Thymus (tissue), 11 donors: ENCODE data around the gene SETBP1. TPM values are rescaled to one million over a fixed set of nuclear protein-coding genes. Genes with fewer than 3 reads are reported as not detected.

Experiments
- DNase-seq, 9 donors: peaks; one replicate each; pipeline ENCODE4 v3.0.0-alpha.2; 2013; ENCODE audit warnings: low spot score in 9 of 9, low read depth in 6 of 9, missing footprints in 1 of 9
- H3K27ac ChIP-seq, 2 donors: one replicate each; pipeline ENCODE4 v1.5.1; 2013; ENCODE audit warnings: control low read depth in 1 of 2, low read depth in 1 of 2, low read length in 1 of 2, mild to moderate bottlenecking in 1 of 2, moderate library complexity in 1 of 2
- H3K27me3 ChIP-seq, 2 donors: one replicate each; pipeline ENCODE4 v1.5.1; 2013; ENCODE audit warnings: low read length in 1 of 2; ENCODE audit not compliant: control insufficient read depth in 2 of 2, insufficient read depth in 1 of 2
- H3K36me3 ChIP-seq, 2 donors: one replicate each; pipeline ENCODE4 v1.5.1; 2013; ENCODE audit warnings: low read length in 1 of 2, mild to moderate bottlenecking in 1 of 2, moderate library complexity in 1 of 2; ENCODE audit not compliant: control insufficient read depth in 2 of 2, insufficient read depth in 2 of 2
- H3K4me1 ChIP-seq, 2 donors: one replicate each; pipeline ENCODE4 v1.5.1; 2013; ENCODE audit warnings: low read length in 2 of 2; ENCODE audit not compliant: control insufficient read depth in 2 of 2, insufficient read depth in 2 of 2
- H3K4me3 ChIP-seq, 2 donors: one replicate each; pipeline ENCODE4 v1.5.1; 2013; ENCODE audit warnings: low read length in 2 of 2, control low read depth in 1 of 2, mild to moderate bottlenecking in 1 of 2
- H3K9me3 ChIP-seq, 2 donors: one replicate each; pipeline ENCODE4 v1.5.1; 2013; ENCODE audit warnings: low read length in 1 of 2, mild to moderate bottlenecking in 1 of 2; ENCODE audit not compliant: control insufficient read depth in 2 of 2, insufficient read depth in 1 of 2
- whole genome bisulfite sequencing: extraction: QIAGEN DNeasy Blood & Tissue Kit; methylation state at CpG from one replicate; pipeline ENCODE4 v1.1.7; 2013; 5-methylcytosine and 5-hydroxymethylcytosine counted together
- polyA plus RNA-seq: library from polyadenylated mRNA; stranded (reverse); fragments of 200-250 nt; gene quantifications from one replicate; pipeline ENCODE4 v1.2.3, GENCODE V29; 2013
- total RNA-seq: library from RNA; stranded (reverse); fragments of 120-200 nt; gene quantifications from one replicate; pipeline ENCODE4 v1.2.4, GENCODE V29; 2013
- donor health status: healthy.

The SETBP1 gene
- total and polyA plus RNA-seq, 2 donors: 3.3 to 8.5 TPM

- no peaks in the 10 kb centered on the region for H3K4me1 ChIP-seq
- DNase-seq: no peak
- H3K9me3 ChIP-seq: no peaks in the 10 kb centered on the region
- no peaks in the 10 kb centered on the region for H3K36me3 ChIP-seq
- no peak overlapping the region for H3K4me3 ChIP-seq
- WGBS: 98% methylated on average over 1 of the region's 1 CpG
- H3K27ac ChIP-seq: no peak overlapping the region
- no peaks in the 10 kb centered on the region for H3K27me3 ChIP-seq
Observed at GRCh38 chr18:44955825-44956224, 275.1 kb downstream of the SETBP1 start.

DNA sequence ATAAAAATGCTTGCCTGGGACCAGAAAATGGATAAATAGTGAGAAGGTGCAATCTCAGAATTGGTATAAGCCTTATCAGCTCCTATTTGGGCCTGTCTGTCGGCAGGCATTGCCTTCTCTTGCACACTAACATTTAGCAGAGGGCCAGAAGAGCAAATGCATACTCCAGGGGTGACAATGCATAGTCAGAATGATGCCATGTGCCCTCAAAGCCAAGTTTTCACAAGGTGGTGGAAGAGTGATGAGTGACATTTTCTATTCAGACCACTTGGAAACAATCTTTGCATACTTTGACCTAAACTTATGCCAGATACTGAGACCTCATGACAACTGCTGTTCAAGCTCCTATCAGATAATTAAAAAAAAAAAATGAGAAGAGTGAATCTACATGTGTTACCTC, 276.3 kb downstream of the SETBP1 start:
- no peaks in the 10 kb centered on the region for H3K4me1 ChIP-seq
- no peaks in the 10 kb centered on the region for H3K27me3 ChIP-seq
- no peak overlapping the region for H3K4me3 ChIP-seq
- H3K9me3 ChIP-seq: no peaks in the 10 kb centered on the region
- H3K36me3 ChIP-seq: no peaks in the 10 kb centered on the region
- 97% methylated on average over 1 of the region's 1 CpG for WGBS
- DNase-seq: no peak
- H3K27ac ChIP-seq: no peak overlapping the region

- DNase-seq: no peak
- WGBS: 90% methylated on average over 2 of the region's 2 CpGs
- H3K4me1 ChIP-seq: no peaks in the 10 kb centered on the region
- H3K36me3 ChIP-seq: no peaks in the 10 kb centered on the region
- no peaks in the 10 kb centered on the region for H3K9me3 ChIP-seq
- no peaks in the 10 kb centered on the region for H3K27me3 ChIP-seq
- no peak overlapping the region for H3K27ac ChIP-seq
- no peak overlapping the region for H3K4me3 ChIP-seq
Observed at GRCh38 chr18:44957461-44957860, 276.8 kb downstream of the SETBP1 start.

DNA sequence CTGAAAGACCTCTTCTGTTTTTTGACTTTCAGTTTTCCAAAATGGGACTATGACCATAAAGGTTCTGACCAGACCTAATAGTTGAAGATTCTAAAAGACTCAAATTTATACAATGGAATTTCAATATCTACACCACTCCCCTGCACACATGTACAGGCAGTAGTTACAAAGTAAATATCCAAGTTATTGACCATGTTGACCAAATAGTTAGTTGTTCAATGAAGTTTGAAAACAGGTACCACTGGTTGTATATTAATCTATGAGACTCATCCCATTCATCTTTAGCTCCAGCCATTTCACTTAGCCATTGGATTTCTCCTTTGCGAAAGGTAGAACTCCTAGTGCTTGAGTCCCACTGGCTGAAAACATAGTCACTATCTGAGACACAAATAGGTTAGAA, 277.4 kb downstream of the SETBP1 start:
- H3K4me1 ChIP-seq: no peaks in the 10 kb centered on the region
- no peak overlapping the region for H3K27ac ChIP-seq
- no peak for DNase-seq
- H3K9me3 ChIP-seq: no peaks in the 10 kb centered on the region
- H3K27me3 ChIP-seq: no peaks in the 10 kb centered on the region
- H3K4me3 ChIP-seq: no peak overlapping the region
- 96% methylated on average over 1 of the region's 1 CpG for WGBS
- H3K36me3 ChIP-seq: no peaks in the 10 kb centered on the region

- Histone ChIP-seq H3K4me1 (no peaks in the 10 kb centered on the region), H3K27ac (no peak overlapping the region), H3K27me3 (no peaks in the 10 kb centered on the region), H3K4me3 (no peak overlapping the region), H3K36me3 (no peaks in the 10 kb centered on the region), H3K9me3 (no peaks in the 10 kb centered on the region)
- DNase-seq: no peak
Observed at GRCh38 chr18:44958455-44958854, 277.8 kb downstream of the SETBP1 start.

- Histone ChIP-seq H3K27me3 (no peaks in the 10 kb centered on the region), H3K4me1 (no peaks in the 10 kb centered on the region), H3K9me3 (no peaks in the 10 kb centered on the region), H3K36me3 (no peaks in the 10 kb centered on the region), H3K4me3 (no peak overlapping the region), H3K27ac (no peak overlapping the region)
- DNase-seq: no peak
- 97% methylated on average over 2 of the region's 2 CpGs for WGBS
Observed at GRCh38 chr18:44959013-44959412, 278.3 kb downstream of the SETBP1 start.

DNA sequence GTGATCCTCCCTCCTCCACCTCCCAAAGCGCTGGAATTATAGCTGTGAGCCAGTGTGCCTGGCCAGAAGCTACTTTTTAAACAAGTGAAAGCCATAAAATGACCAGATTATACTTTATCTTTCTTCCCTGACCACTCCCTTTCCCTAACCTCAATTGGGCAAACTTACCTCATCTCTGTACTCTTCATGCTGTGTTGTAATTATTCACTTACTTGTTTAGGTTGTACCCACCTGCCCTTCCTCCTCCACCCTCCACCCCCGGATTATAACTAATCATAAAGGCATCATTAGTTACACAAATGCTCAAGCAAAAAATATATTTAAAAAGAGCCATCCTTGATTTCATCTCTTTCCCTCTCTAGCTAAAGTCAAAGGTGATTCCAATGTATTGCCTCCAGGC, 279.9 kb downstream of the SETBP1 start:
- DNase-seq: no peak
- Histone ChIP-seq H3K27ac (no peak overlapping the region), H3K4me3 (no peak overlapping the region), H3K27me3 (no peaks in the 10 kb centered on the region), H3K4me1 (no peaks in the 10 kb centered on the region), H3K36me3 (no peaks in the 10 kb centered on the region), H3K9me3 (no peaks in the 10 kb centered on the region)
- 96% methylated on average over 2 of the region's 2 CpGs for WGBS

- DNase-seq: no peak
- H3K4me3 ChIP-seq: no peak overlapping the region
- no peaks in the 10 kb centered on the region for H3K9me3 ChIP-seq
- no peaks in the 10 kb centered on the region for H3K36me3 ChIP-seq
- 87% methylated on average over 3 of the region's 3 CpGs for WGBS
- H3K27ac ChIP-seq: no peak overlapping the region
- H3K27me3 ChIP-seq: no peaks in the 10 kb centered on the region
- no peaks in the 10 kb centered on the region for H3K4me1 ChIP-seq
Observed at GRCh38 chr18:44961288-44961995, 280.8 kb downstream of the SETBP1 start.

DNA sequence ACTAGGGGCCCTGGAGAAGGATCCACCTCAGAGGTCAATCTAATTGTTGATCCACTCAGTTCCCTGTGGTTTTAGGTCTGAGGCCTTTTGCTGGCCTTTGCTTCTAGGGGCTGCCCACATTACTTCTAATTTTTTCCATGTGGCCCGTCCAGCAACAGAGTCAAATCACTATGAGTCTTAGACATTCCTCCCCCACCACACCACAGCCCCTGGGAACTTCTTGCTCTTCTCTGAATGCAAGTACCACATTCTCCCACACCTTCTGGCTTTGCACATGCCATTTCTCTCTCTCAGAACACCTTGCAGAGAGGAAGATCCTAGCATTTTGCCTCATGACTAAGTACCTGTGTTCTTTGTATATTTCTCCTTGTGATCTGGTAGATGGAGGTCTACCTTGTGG, 286.9 kb downstream of the SETBP1 start:
- no peak for DNase-seq
- Histone ChIP-seq H3K9me3 (no peaks in the 10 kb centered on the region), H3K27me3 (no peaks in the 10 kb centered on the region), H3K4me1 (no peaks in the 10 kb centered on the region), H3K36me3 (no peaks in the 10 kb centered on the region), H3K4me3 (no peak overlapping the region), H3K27ac (no peak overlapping the region)
- WGBS: 92% methylated on average over 1 of the region's 1 CpG
